NCI-H2029 (cell line): Measurements from ENCODE around the gene GATA2.

ENCODE experiments used
- DNase-seq: peaks from one replicate; lab custom pipeline; 2025; lab: John Stamatoyannopoulos, UW

The GATA2 gene

DNA sequence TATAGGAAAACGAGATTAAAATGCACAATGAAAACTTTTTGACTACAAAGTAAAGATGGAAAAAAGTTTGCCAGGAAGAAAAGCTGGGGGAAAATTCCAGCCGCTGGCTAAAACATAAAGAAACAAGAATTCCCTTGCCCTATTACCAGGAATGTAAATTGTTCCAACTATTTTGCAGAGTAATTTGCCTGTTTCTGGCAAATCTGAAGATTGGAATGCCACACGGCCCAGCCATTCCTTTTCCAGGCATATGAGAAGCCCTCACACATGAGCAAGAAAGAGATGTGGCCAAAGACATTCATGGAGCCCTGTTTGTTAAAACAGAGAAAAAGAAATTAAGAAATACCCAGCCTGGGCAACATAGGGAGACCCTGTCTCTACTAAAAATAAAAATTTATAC, 8.4 kb upstream of the GATA2 start:
- no peak for DNase-seq

DNA sequence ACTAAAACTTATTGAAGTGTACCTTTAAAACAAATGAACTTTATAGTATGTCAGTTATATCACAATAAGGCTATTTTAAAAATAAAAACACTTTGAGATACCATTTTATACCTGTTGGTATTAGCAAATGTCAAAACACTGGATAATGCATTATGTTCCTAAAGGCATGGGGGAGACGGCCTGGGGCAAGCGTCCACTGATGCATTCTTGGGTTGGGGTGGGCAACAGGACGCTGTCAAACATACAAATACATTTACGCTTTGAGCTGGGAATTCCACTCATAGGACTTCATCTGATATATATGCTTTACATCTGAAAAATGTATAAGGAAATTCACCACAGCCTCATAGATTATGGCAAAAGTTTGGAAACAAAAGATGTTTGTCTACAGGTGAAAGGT, 7.6 kb upstream of the GATA2 start:
- DNase-seq, result no peak

GRCh38 chr3:128499724-128500275, 6.8 kb upstream of the GATA2 start:
- no peak for DNase-seq

DNA sequence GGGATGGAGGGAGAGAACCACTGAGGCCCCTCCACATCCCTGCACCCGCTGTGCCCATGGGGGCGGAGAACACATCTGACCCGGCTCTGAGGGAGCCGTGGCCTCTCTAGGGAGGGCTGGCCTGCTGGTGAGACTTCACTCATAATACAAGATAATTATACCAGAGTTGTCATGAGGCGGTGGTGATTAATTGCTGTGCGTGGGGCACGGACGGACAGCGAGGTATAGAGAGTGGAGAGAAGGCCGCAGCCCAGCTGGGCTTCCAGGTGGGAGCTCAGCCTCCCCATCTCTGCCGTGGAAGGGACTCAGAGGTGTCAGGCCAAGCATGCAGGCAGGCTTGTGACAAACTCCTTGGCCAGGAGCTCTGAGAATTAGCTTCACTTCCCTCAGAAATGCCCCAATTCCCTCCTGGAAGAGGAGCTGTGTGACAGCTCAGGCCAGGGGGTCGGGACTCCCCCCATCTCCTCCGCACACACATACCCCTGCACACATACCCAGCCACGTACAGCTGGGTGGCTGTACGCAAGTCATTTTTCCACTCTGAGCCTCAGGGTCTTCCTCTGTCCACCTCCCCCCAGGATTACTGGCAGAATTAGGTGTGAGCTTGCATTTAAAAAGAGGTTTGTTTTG, 6.0 kb upstream of the GATA2 start:
- DNase-seq, result no peak

- DNase-seq, result no peak
These were observed 5.2 kb upstream of the GATA2 start for GRCh38 chr3:128498127-128498626.

DNA sequence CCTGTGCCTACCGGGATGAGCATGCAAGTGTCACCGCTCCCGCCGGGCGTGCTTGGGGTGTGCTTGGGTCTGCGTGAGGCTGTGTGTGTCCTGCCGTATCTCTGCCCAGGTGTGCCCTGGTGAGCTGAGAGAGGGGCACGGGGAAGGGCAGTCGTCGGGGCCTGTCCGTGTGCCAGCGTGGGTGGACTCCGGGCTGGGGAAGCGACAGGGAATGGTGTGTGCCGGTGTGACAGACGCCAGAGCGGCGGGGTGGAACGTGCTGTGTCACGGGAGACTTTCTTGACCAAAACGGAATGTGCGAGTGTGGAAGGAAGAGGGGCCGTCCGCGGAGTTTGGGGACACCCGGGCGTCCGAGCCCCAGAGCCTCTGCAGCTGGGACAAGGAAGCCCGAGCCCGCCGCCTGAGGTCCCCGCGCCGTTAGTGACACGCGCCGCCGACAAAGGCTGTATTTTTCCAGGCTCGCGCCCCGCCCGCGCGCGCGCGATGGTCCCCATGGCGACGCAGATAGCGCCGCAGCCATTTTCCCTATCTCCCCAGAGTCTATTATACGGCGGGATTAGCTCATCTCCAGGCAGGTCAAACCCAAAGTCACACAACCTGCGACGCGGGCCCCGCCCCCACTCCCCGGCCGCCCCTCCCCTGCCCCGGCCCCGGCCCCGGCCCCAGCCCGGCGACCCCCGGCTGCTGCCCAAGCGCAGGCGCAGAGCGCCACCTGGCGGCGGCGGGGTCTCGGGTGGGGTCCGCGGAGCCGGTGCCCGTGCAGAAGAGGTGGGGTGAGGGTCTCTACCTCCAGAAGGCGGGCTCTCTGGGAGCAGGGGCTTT, 4.5 kb upstream of the GATA2 start:
- DNase-seq, result peak; percentile 52

DNA sequence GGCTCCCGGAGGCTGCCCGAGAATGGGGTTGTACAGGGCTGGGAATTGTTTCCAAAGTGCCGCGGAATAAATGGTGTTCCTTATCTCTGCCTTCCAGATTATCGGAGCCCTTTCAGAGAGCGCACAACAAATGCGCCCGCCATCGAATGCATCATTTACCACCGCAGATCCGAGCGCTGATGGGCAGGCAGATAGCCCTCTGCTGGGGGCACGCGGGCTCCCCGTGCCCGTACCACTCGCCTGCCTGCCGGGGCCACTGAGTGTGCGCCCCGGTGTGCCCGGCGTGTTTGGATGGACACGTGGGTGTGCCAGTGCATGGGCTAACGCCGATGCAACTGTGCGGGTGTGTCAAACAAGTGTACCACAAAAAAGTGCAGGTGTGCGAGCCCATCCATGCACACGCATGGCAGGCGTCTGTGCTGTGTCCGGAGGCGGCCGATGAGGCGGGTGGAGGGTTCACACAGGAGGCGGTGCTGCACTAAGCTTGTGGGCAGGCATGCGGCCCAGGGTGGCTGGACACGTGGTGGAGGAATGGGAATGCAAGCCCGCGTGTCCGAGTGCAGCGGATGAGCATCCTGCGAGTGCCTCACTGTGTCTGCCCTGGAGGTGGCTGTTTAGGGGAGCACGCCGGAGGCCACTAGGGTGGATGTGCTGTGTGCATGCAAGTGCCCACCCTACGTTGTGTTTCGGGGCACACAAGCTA, 3.8 kb upstream of the GATA2 start:
- DNase-seq, result no peak

- no peak for DNase-seq
These were observed 3.1 kb upstream of the GATA2 start for GRCh38 chr3:128496019-128496601.

- no peak for DNase-seq
These were observed 2.5 kb upstream of the GATA2 start for GRCh38 chr3:128495435-128495970.

DNA sequence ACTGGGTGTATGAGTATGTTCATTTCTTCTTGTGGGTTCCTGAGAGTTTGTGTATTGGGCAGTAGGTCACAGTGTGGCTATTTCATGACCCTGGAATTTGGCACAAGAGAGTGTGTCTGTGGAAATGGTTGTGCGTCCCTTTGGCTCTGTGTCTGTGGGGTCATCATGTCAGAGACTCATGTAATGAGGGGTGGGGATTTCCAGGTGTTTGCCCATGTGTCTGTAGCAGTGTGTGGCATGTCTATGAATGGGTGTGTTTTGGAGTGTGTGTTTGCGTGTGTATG, 1.3 kb upstream of the GATA2 start:
- DNase-seq, result no peak

- DNase-seq, result no peak
These were observed 767 bp upstream of the GATA2 start for GRCh38 chr3:128493570-128494366.

- no peak for DNase-seq
These were observed 895 bp downstream of the GATA2 start for GRCh38 chr3:128491941-128492670.

GRCh38 chr3:128491691-128491940, 1.4 kb downstream of the GATA2 start:
- no peak for DNase-seq

DNA sequence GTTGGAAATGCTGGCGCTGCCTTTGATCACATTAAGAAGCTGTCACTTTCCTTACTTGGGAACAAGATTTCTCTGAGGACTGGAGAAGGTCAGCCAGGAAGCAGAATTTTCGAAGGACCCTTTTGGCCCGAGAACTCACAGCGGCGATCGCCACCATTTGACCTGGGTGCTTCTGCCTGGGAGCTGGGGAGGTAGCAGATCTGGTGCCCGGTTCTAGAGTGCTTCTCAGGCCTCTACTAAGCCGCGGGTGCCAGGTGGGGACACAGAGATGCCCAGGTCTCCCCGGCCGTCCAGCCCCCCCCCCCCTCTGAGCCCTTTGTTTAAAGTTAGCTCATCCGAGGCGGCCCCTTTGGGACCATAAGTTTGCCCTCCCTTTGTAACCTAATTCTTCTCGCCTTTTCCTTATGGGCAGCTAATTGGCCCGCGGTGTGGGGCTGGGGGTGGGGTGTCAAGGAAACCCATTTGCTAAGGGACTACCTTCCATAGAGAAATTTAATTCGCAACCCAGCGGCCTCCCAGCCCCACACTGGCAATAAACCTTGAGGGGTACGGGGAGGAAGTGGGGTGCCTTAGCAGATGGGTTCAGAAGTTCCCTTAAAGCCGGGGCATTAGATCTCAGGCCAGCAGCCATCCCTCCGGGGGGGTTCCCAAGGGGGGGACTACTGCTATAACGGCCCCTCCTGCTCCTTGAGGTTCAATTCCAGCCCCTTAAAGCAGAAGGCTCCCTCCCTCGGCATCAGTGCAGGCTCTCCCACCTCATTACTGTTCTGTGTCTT, 1.9 kb downstream of the GATA2 start:
- no peak for DNase-seq

- DNase-seq, result no peak
These were observed 2.4 kb downstream of the GATA2 start for GRCh38 chr3:128490650-128490914.

DNA sequence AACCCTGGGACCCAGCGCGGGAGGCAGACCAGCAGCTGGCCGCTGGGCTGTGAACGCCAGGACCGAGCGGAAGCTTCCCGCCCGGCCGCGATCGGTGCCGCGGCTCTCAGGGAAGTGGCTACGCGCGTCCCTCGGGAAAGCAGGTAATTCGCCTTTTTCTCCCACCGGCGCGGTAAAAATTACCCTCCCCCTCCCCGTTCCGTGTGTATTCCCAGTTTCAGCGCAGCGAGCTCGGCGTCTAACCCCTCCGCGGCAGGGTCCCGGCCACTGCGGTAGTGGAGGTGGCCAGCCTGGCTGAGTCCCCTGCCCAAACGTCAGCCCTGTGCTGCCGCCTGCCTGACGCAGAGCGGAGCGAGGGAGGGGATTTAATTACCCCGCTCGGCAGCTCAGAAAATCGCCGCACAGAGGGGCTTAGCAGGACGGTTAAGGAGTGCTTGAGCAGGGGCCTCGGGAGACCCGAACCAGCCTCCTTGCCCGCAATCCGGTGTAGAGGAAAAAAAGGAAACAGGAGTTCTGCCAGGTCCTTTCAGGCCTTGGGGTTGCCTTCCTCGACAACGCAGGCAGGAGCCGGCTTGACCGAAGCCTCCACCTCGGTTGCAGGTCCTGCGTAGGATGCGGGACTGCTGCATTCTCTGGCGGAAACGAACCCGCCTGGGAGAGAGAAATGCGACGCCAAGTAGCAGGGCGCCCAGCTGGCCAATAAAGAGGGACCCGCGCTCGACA, 2.9 kb downstream of the GATA2 start:
- peak; percentile 20 for DNase-seq

DNA sequence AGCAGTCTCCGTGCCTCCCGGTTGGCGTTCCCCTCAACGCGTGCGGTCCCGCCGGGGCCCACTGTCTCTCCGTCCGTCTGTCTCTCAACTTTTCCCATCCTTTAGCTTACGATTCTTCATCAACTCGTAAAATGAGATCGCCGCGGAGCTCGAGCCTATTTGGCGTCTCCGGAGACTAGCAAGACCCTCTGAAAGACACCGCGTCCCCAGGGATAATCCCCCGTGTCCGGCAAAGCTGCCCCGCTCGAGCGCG, 3.4 kb downstream of the GATA2 start:
- DNase-seq, result no peak

DNA sequence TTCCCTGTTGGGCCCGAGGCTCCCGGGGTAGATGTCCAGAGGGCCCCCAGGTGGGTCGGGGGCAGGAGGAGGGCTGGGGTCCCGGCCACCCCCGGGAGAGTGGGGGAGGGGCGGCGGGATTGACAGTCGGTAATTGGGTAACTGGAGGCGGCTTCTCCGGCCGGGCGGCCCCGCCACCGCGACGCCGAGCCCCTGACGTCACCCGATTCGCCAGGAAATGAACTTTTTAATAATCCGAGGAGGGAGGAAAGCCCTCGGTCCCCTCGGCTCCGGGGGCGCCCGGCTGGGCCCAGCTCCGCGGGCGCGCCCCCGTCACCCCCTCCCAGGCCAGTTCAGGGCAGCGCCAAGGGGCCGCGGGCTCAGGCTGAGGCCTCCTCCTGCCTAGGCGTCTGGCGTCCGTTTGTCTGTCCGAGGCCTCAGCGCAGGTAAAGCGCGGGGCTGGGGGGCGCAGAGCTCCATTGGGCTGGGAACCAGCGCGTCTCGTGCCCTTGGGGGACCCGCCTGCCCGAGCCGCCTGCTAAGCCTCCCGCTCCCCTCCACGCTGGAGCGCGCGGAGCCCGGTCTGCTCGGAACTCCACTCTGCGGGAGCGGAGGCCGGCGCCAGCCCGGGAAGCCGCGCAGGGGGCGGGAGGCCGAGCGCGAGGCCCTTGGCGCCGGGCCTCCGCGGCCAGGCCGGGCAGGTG, 3.9 kb downstream of the GATA2 start:
- peak; percentile 53 for DNase-seq

GRCh38 chr3:128488636-128488990, 4.4 kb downstream of the GATA2 start:
- no peak for DNase-seq
